Left cardiac atrium (tissue), 4 donors: ENCODE results near the gene UBAP1. TPM values are rescaled to one million over a fixed set of nuclear protein-coding genes. Genes with fewer than 3 reads are reported as not detected.
"Not testable (repeated sequence)": the region's sequence is repeated elsewhere in the genome, so short reads cannot be mapped to it uniquely, and the experiment has no call there.

Experiments used
- ATAC-seq, 2 donors: fragments of 200-7000 bp; cut with Tn5 transposase; one replicate each; pipeline ENCODE4 v1.9.1; 2020; ENCODE audit warnings: mild to moderate bottlenecking in 2 of 2, moderate library complexity in 2 of 2
- DNase-seq: peaks from one replicate; pipeline ENCODE4 v3.0.0-alpha.2; 2020
- intact Hi-C, 2 donors: fragments of 100-400 bp; cut with DNase I; formaldehyde crosslinking; loops; one replicate each; pipeline versions ENCODE4 v1.14.1 to v1.15.1; 2022 to 2023
- total RNA-seq, 2 donors: library from RNA; stranded (reverse); fragmentation: NEBNext Ultra II Directional; extraction: Animal tissue kit (Norgen Biotek cat#: 25700); gene quantifications; one replicate each; pipeline ENCODE4 v1.2.1, GENCODE V29; 2021
- donor health status: DM: no; HTN: yes; CAD: no.
- donor health status: DM: no; HTN: yes; CAD: no; lungs with severe emphysema.
- donor health status: DM: yes; HTN: yes; CAD: no.
- donor health status: Dilated cardiomyopathy.

The UBAP1 gene
- total RNA-seq, 2 donors from 2014 or later, result 39.9 to 46.0 TPM

GRCh38 chr9:34176089-34176488, 2.8 kb upstream of the UBAP1 start:
- DNase-seq, result no peak
- intact Hi-C loops, result loop anchor here in 1 of 2 donors (5.0 kb wide), 1 partner anchor 49 kb away; the partner anchor contains the start of gene DCAF12
- no peak for ATAC-seq

DNA sequence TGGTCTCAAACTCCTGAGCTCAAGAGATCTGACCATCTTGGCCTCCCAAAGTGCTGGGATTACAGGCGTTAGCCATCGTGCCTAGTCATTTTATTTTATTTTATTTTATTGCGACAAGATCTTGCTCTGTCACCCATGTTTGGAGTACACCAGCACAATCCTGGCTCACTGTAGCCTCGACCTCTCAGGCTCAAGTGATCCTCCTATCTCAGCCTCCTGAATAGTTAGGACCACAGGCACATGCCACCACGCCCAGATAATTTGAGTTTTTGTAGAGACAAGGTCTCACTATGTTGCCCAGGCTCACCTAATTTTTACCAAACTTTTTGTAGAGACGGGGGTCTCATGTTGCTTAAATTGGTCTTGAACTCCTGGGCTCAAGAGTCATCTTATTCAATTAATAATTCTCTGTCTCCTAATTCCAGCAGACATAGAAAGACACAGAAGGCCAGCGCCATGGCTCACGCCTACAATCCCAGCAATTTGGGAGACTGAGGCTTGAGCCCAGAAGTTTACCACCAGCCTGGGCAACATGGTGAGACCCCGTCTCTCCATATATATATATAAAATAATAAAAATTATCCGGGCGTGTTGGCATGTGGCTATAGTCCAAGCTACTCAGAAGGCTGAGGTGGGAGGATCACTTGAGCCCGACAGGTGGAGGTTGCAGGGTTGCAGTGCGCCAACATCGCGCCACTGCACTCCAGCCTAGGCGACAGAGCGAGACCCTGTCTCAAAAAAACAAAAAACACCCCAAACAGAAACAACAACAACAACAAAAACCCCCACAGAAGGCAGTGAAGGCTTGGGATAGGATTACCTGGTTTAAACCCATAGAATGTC, 1.0 kb upstream of the UBAP1 start:
- no peak for DNase-seq
- ATAC-seq, result no peak
- intact Hi-C loops, result loop anchor here in 1 of 2 donors (5.0 kb wide), 1 partner anchor 51 kb away; the partner anchor contains the start of gene DCAF12

GRCh38 chr9:34179213-34180136, 632 bp downstream of the UBAP1 start:
- no peak for DNase-seq
- intact Hi-C loops, result loop anchor here (5.0 to 10.0 kb wide), 2 partner anchors 52 to 65 kb away; partner anchors contain the start of gene DCAF12 (in 1 of the 2)
- ATAC-seq, result peak; percentile 67 to 80

- DNase-seq (peak; percentile 52), ATAC-seq (peak; percentile 96 to 97)
- intact Hi-C loops, result loop anchor here in 1 of 2 donors (10.0 kb wide), 1 partner anchor 59 kb away; no protein-coding TSS in a partner anchor
Observed at GRCh38 chr9:34185778-34186551, 7.1 kb downstream of the UBAP1 start.

GRCh38 chr9:34187891-34188240, 9.0 kb downstream of the UBAP1 start:
- intact Hi-C loops, result loop anchor here in 1 of 2 donors (10.0 kb wide), 1 partner anchor 57 kb away; no protein-coding TSS in a partner anchor
- no peak for DNase-seq
- ATAC-seq, result no peak

DNA sequence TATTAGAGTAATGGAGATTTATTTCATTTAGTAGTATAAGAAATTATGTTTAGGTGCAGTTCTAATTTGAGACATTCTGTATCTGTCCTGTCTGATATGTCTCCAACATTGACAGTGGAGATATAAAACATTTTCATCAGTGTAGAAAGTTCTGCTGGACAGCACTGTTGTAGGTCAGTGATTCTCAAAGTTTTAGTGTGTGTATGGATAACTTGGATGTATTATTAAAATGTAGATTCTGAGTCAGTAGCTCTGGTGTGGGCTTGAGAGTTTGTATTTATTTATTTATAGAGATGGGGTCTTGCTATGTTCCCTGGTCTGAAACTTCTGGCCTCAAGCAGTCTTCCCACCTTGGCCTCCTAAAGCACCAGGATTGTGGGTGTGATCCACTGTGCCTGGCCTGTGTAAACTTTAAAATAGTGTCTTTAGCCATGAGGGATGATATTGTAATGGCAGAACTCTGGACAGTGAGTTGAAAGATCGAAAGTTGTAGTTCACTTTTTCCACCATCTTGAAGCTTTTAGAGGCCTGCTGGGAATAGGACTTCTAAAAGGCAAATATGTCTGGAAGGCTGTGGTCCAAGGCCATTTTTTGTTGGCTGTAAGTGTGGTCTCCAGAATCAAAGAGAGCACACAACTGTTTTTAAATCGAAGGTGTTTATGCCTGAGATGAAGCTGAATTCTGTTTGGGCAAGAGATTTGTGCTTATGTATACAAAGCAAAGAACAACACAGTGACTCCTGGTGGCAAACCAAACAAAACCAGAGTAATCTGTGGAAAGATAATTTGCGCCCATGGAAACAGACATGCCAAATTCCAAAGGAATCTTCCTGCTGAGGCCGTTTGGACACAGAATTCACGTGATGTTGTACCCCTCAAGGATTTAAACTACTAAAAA, 12.4 kb downstream of the UBAP1 start:
- ATAC-seq, result no peak
- intact Hi-C loops, result no loop called here
- DNase-seq, result no peak

DNA sequence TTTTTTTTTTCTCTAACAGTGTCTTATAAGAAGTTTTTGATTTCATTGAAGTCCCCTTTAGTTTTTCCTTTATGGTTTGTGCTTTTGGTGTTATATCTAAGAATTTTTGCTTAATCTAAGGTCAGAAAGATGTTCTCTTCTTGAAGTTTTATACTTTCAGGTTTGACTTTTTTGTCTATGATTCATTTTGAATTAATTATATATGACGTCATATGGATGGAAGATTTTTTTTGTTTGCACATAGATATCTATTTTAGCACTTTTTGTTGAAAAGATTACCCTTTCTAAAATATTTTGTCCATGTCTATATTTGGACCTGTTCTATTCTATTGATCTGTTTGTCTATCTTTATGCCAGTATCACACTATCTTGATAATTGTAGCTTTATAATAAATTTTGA, 16.3 kb downstream of the UBAP1 start:
- intact Hi-C loops, result no loop called here
- no peak for ATAC-seq
- DNase-seq, result no peak

DNA sequence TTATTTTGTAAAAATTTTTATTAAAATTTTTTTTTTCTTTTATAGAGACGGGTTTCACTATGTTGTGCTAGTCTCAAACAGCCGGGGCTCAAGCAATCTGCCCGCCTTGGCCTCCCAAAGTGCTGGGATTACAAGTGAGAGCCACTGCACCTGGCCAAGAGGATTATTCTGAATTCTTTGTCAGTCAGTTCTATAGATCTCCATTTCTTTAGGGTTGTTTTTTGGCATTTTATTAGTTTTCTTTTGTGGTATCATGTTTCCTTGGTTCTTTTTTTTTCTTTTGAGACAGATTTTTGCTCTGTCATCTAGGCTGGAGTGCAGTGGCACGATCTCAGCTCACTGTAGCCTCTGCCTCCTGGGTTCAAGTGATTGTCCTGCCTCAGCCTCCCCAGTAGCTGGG, 18.4 kb downstream of the UBAP1 start:
- ATAC-seq, DNase-seq, intact Hi-C loops: not testable (repeated sequence)

DNA sequence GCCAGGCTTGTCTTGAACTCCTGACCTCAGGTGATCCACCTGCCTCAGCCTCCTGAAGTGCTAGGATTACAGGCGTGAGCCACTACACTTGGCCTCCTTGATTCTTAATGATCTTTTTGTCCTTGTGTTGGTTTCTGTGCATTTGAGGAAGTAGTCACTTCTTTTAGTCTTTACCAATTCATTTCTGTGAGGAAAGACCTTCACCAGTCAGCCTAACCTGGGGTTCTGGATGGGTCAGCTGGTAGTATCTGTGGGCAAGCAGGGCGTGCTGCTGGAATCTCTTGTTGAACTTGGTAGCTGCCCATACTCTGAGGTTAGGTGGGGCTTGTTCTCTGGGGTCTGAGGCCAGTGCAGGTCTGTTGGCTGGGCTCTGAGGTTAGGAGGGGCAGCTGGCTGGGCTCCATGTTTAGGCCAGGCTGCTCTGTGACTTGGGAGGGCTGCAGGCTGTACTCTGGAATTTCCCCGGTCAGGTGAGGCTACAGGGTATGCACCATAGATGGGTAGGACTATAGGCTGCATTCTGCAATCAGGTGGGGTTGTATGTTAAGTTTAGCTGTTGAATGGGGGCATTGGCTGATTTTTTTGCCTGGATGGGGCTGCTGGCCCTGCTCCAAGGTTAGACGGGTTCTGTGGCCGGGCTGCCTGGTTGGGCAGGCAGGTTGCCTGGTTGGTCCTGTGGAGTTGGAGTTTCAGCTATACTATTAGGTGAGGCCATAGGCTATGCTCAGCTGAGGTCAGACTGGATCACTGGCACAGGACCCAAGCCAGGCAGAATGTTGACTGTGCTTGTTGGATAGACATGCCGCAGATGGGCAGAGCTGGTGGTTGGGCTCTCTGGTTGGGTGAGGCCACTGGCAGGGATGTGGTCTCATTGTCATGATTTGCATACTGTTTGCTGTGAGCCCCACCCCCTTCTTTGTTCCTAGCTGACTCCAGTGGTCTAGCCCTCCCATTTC, 19.2 kb downstream of the UBAP1 start:
- intact Hi-C loops, result no loop called here
- peak; percentile 30 to 44 for ATAC-seq
- no peak for DNase-seq

GRCh38 chr9:34200092-34200491, 21.2 kb downstream of the UBAP1 start:
- no peak for ATAC-seq
- intact Hi-C loops, result no loop called here
- no peak for DNase-seq

GRCh38 chr9:34203275-34203991, 24.6 kb downstream of the UBAP1 start:
- intact Hi-C loops, result no loop called here
- no peak for ATAC-seq
- no peak for DNase-seq

DNA sequence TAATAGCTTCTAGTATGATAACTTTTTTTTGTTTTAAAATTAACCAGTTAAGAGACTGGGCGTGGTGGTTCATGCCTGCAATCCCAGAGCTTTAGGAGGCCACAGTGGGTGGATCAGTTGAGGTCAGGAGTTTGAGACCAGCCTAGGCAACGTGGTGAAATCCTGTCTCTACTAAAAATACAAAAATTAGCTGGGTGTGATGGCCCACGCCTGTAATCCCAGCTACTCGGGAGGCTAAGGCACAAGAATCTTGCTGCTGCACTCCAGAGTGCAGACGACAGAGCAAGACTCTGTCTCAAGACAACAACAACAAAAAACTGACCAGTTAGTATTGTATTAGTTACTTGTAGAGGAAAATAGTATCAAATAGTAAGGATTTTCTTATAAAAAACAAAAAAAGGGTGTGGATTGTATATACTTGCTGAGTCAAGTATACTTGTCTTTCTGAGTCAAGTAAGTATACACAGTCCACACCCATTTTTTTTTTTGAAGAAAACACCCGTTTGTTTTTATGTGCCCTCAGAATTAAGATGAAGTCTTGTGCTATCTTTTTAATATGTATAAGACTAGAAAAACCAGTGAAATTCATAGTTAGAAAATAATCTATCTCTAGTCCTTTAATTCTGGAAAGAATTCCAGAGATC, 25.3 kb downstream of the UBAP1 start:
- DNase-seq (no peak), ATAC-seq (peak in 1 of 2 donors; percentile 50)
- intact Hi-C loops, result no loop called here

DNA sequence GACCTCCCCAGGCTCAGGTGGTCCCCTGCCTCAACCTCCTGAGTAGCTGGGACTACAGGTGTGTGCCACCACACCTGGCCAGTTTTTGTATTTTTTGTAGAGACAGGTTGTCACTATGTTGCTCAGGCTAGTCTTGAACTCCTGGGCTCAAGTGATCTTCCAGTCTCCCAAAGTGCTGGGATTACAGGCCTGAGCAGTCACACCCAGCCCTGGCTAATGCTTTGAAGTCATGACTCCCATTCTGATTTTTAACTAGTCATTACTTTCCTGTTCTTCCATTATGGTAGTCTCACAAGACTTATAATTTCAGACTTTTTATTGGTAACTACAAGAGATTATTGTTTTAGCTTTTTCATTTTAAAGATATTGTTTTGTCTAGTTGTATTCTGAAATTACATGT, 26.3 kb downstream of the UBAP1 start:
- intact Hi-C loops, result no loop called here
- ATAC-seq (no peak), DNase-seq (no peak)

DNA sequence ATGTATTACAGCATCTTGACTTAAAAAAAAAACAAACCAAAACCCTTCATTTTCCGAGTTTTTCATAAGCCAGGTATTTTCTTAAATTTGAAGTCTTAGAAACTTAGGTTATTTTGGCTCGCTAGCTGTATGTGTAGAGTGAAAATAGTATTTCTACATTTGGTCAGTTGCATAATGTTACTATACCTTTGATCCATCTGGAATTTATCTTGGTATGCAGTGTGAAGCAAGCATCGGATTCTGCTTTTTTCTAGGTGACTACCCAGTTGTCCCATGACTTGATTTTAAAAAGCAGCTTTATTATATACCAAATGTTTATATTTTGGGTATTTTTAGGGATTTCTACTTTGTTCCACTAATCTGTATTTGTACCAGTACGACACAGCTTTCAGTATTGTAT, 27.7 kb downstream of the UBAP1 start:
- no peak for DNase-seq
- intact Hi-C loops, result no loop called here
- no peak for ATAC-seq

GRCh38 chr9:34211395-34211794, 32.6 kb downstream of the UBAP1 start:
- intact Hi-C loops, result no loop called here
- no peak for ATAC-seq
- no peak for DNase-seq
